Stimulated activated CD4-positive, alpha-beta T cell treated with anti-CD3 and anti-CD28 coated beads, Interleukin-15, amount 100 ng/mL, for 48 hours (primary cell): ENCODE data around the gene EEF1AKMT4.

Experiments
- DNase-seq, 2 donors: peaks; one replicate each; pipeline ENCODE4 v3.0.0-alpha.2; 2020; ENCODE audit warnings: low read depth in 2 of 2

Gene EEF1AKMT4

DNA sequence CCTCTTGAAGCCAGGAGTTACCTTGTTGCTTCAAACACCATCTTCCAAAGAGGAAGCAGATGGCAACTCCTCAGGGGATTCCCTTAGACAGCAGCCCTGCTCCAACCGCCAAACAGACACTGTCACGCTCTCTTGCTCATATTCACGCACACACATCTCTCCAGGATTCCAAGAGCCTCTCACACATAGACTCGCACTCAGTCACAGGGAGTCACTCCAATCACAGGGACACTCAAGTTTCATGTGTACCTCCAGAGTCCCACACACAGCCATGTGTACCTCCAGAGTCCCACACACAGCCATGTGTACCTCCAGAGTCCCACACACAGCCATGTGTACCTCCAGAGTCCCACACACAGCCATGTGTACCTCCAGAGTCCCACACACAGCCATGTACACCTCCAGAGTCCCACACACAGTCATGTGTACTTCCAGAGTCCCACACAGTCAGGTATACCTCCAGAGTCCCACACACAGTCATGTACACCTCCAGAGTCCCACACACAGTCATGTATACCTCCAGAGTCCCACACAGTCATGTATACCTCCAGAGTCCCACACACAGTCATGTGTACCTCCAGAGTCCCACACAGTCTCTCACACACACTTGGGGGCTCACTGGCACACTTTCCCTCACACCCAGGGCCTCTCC lies 14.0 kb upstream of the EEF1AKMT4 start:
- DNase-seq: no peak

DNA sequence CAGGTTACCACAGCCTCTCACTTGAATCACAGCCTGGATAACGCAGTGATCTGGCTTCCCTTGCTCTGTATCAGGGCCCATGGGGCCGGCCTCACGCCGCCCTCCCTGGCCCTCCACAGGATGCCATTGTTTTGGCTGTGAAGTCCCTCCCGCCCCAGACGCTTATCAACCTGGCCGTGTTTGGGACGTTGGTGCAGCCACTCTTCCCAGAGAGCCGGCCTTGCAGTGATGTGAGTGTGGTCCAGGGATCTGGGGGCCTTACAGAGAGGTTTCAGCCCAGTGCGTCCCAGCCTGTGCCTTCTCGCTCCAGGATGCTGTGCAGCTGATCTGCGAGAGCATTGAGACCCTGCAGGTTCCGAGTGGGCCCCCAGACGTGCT lies 13.4 kb upstream of the EEF1AKMT4 start:
- DNase-seq: no peak

DNA sequence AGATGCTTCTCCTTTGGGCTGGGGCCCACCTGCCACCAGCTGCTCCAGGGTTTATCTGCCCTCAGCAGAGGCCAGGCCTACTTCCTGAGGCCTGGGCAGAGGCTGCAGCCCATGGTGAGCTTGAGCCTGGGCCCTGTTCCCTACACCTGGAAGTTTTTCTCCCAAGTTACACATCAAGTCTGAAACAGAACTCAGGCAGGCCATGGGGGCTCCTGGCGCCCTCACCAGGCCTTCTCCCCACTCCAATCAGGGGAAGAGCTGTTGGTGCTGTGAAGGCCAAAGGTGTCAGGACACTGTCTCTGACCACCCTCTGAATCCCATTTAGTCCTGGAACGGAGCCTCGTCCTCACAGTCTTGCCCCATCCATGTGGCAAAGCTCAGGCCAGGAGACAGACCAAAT lies 12.8 kb upstream of the EEF1AKMT4 start:
- DNase-seq: no peak

DNA sequence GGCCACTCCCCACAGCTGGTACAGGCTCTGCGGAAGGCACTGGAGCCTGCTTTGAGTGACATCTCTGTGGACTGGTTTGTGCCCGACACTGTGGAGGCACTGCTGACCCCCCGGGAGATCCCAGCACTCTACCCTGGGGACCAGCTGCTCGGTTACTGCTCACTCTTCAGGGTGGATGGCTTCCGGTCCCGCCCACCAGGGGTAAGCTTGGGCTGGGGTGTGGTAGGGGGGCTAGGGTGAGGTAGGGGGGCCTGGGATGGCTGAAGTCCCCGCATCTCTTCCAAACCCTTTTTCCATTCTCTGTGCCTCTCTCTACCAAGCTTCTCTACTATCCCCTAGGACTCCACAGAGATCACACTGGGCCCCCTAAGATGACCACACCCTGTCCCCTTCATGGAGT lies 12.3 kb upstream of the EEF1AKMT4 start:
- no peak for DNase-seq

DNA sequence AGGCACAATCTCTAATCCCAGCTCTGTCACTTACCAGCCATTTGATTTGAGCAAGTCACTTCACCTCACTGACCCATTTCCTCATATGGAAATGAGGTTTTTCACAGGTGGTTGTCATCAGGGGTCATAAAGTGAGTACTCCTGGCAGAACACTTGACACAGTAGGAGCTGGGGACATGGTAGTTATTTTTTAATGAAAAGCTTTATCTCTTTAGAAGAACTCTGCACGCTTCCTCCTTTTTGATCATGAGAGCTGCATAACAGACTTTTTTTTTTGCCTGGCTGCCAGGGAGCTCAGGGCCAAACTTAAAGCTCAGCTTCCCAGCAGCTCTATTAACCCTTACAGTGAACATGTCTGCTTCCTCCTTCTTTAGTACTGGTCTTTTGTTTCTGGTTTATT lies 11.7 kb upstream of the EEF1AKMT4 start:
- DNase-seq: no peak

DNA sequence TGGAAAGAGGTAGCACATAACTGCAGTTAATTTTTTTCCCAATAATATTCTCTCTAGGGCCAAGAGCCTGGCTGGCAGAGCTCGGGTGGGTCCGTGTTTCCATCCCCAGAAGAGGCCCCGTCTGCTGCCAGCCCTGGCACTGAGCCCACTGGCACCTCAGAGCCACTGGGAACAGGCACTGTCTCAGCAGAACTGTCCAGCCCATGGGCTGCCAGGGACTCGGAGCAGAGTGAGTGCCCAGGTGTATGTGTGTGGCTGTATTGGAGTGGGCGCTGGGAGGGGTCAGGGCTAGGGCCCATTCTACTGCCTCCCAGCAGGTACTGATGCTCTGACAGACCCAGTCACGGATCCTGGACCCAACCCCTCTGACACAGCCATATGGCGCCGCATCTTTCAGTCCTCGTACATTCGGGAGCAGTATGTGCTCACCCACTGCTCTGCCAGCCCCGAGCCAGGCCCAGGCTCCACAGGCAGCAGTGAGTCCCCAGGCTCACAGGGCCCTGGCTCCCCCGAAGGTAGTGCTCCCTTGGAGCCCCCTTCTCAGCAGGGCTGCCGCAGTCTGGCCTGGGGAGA lies 11.1 kb upstream of the EEF1AKMT4 start:
- DNase-seq: no peak

DNA sequence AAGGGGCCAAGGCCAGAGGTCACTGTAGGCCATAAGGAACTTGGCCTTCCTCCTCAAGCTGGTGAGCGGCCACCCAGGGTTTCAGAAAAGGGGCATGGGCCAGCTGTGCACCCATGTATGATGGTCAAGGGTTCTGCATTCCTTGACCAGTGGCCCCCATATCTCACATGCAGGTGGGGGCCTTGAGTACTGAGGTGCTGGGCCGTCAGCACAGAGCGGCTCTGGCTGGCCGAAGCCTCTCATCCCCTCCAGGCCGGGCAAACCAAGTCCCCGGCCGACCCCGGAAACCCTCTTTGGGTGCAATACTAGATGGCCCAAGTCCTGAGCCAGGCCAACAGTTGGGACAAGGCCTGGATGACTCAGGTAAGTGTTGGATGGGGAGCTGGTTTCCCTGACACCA lies 10.3 kb upstream of the EEF1AKMT4 start:
- no peak for DNase-seq

DNA sequence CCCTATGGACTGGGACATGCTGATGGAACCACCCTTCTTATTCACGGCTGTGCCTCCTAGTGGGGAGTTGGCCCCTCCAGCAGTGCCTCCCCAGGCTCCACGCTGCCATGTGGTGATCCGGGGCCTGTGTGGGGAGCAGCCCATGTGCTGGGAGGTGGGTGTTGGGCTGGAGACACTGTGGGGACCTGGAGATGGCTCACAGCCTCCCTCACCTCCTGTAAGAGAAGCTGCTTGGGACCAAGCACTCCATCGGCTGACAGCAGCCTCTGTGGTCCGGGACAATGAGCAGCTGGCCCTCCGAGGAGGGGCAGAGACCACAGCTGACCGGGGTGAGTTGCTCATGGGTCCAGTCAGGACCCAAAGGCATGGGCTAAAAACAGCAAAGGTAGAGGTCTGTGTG lies 9.8 kb upstream of the EEF1AKMT4 start:
- DNase-seq: no peak

DNA sequence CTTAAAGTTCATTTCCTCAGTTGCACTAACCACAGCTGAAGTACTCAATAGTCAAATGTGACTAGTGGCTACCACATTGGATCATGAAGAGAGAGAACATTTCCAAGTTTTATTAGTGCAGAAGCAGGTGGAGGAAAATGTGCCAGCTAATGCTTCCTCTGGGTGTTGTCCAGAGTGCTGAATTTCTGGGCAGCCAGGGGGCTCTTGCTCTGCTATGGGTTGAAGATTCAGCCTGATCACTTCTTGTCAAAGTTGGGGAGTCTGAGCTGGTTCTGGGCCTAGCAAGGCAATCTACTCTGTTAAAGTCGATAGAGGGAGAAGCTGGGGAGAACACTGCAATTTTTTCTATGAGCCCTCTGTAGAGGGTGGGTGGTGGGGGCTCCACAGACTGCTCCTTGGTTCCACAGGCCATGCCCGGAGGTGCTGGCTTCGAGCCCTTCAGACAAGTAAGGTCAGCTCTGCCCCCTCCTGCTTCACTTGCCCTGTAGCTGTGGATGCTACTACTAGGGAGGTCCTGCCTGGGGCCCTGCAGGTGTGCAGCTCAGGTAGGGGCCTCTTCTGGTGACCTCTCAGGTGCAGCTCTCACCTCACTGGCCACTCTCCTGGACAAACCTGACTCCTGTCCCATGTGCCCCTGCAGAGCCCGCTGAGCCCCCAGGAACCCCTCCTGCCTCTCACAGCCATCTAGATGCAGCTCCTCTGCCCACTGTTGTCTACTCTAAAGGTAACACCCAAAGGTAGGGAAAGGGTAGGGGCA lies 8.9 kb upstream of the EEF1AKMT4 start:
- no peak for DNase-seq

DNA sequence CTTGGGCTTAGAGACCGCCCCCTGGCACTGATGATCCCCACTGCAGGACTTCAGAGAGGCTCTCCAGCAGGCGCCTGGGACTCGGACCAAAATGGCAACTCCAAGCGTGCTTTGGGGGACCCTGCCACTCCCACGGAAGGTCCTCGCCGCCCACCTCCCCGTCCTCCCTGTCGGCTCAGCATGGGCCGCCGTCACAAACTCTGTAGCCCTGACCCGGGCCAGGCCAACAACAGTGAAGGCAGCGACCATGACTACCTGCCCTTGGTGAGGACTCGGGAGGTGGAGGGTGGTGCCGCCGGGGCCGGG lies 8.4 kb upstream of the EEF1AKMT4 start:
- DNase-seq: no peak

DNA sequence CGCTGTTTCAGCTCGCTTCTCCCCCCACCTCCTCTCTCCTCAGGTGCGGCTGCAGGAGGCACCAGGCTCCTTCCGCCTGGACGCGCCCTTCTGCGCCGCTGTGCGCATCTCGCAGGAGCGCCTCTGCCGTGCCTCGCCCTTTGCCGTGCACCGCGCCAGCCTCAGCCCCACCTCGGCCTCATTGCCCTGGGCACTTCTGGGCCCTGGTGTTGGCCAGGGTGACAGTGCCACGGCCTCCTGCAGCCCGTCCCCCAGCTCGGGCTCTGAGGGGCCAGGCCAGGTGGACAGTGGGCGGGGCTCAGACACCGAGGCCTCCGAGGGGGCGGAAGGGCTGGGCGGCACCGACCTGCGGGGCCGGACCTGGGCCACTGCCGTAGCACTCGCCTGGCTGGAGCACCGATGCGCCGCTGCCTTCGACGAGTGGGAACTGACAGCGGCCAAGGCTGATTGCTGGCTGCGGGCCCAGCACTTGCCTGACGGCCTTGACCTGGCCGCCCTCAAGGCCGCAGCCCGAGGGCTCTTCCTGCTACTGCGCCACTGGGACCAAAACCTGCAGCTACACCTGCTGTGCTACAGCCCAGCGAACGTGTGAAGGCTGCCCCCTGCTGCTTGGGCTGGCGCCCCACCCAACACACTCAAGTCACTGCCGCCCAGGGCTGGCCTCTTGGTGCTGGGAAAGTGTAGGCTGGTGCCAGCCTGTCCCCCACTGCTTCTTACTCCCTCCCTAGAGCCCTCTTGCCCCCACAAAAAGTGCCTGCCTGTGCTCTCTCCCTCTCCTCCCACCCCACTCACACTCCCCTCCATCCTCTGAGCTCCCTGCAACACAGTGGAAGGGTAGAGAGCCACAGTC lies 7.8 kb upstream of the EEF1AKMT4 start:
- no peak for DNase-seq

DNA sequence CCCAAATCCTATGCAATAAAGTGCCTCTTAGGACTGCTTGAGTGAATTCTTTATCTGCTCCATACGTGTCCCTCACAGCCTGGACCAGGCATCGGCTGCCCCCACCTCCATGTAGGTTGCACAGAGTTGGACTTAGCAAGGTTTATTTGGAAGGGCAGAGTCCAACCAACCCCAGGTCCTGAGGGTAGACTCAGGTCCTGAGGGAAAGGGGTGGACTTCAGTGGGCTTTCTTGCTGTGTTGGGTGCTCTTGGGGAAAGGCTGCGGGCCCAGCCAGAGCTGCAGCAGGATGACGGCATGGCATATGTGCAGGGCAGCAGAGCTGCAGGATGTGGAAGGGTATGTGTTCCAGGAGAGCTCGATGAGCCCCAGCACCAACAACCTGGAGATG lies 7.2 kb upstream of the EEF1AKMT4 start:
- no peak for DNase-seq

DNA sequence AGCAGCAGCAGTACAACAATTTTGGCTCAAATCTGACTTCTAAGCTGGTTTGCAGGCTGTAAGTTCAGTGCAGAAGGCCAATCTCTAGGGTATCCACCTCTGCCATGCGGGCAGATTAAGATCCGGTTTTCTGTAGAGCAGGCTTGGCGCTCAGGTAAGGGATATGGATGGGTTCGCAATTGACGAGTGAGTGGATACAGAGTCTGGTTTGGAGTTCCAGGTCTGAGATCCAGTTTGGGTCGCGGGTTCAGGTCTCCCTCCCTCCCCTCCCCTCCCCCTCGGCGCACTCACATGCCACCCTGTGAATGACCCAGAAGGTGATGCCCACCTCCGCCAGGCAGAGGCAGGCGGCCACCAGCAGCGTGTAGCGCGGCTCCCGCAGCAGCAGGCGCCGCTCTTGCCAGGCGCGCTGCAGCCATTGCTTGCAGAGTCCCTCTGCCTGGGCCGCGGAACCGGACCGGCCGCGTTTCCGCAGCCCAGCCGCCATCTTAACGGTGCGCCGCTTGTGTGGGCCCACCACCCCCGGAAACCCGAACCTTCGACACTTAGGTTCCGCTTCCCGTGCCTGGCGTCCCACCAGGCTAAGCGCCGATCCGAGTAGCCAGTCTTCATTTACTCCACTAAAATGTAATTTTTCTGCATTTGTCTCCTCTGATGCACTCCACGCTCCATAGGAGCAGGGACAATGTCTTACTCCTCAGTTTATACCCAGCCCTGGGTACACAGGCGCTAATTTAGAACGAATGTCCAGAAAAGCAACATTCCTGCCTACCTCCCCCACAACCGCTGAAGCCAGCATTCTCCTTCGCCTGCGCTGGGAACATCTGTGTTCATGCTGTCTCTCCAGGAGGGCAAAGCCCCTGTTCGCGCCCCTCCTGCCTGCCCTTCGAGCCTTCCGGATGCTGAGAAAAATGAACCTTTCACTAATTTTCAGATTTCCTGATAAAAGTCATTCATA lies 739 bp upstream of the EEF1AKMT4 start, which contains the start of gene ALG3:
Gene ALG3 (minus strand): TSS at position 509 of the 958 bp plus-strand sequence. CDS start 22 bp downstream, at position 487.
- DNase-seq: peak; percentile 76 to 83

DNA sequence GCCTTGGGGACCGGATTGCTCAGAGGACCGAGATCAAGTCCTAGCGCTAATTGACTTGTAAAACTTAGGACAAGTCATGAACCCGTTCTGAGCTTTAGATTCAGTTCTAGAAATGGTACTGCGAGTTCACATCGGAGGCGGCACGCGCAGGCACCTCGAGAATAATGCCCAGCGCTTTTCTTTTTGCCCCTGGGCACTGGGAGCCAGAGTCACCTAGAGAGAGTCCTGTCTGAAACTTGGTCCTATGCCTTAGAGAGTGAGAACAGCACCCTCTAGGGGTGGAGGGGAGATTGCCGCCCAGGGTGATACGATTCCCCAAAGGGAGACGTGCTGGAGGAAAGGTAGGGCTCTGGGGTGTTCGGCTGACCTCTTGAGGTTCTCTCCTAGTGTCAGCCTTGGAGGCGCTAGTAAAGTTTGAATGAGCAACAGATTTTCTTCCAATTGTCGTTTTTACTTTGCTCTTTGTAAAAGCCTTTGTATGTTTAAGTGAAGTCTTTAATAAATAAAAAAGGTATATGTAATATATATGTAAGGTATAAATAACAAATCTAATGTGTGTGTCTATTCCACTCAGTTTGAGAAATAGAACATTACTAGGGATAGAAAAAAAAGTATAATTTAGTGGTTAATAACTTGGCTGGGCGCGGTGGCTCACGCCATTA lies 826 bp downstream of the EEF1AKMT4 start:
- peak; percentile 83 to 90 for DNase-seq

DNA sequence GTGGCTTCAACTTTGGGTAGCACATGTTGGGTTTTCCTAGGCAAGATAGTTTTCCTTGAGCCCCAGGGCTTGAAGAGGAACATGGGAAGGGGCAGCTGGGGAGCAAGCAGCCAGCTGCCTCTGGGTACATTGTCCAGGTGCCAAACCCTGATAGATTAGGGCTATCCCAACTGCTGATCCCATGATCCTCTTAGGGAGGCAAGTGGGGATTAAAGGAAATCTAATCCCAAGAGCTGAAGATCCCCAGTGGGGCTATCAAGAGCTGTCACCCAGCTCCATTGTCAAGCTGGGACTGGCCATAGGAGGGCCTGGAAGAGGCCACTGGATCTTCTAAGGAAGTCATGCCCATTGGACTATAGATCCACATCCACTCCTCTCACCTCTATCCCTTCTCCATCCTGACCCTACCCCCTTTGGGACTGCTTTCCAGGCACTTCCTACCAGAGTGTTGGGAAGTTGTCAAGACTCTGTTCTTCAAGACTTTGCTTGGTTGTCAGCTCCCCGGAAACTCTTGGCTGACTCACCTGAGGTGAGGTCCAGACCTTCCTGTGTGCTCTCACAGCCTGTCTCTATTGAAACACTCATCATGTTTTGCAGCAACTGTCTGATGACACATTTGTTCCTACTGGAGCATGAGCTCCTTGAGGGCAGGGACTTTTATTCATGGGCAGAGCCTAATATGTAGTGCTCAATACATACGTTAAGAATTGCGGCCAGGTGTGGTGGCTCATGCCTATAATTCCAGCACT lies 6.0 kb downstream of the EEF1AKMT4 start:
- peak in 1 of 2 donors; percentile 18 for DNase-seq

DNA sequence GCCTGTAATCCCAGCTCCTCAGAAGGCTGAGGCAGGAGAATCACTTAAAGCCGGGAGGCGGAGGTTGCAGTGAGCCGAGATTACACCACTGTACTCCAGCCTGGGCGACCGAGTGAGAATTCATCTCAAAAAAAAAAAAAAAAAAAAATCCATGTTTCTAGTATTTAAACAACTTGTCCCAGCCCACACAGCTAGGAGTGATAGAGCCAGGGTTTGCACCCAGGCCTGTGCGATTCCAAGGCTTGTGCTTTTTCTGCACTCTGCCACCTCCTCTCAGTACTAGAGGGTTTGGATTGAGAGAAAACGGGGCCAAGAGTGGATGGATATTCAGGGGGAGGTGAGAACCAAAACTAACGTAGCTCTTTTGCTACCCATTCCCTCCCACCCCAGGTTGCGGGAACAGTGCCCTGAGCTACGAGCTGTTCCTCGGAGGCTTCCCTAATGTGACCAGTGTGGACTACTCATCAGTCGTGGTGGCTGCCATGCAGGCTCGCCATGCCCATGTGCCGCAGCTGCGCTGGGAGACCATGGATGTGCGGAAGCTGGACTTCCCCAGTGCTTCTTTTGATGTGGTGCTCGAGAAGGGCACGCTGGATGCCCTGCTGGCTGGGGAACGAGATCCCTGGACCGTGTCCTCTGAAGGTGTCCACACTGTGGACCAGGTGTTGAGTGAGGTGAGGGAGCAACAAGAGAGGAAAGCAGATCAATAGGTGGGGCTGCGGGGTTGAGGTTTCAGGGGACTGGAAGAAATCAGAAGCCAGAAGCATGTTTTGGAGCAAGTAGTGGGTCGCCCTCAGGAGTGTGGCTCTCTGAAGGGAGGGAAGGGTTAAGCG lies 7.8 kb downstream of the EEF1AKMT4 start:
- no peak for DNase-seq

DNA sequence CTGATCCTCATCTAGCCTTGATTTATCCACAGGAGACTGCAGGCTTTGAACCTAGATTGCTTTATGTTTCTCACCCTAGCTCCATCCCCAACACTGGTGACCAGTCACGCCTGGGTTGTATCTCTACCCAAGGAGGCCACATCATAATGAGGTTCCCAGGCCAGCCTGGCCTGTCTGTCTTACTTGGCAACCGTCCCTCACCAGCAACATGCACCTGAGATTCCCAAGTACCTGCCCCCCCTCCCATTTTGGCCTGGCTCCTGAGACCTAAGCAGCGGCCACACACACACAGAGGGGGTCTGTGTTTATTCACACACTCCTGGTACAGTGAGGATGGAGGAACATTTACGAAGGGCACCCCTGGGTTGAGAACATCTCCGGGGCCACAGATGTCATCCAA lies 9.5 kb downstream of the EEF1AKMT4 start:
- no peak for DNase-seq

DNA sequence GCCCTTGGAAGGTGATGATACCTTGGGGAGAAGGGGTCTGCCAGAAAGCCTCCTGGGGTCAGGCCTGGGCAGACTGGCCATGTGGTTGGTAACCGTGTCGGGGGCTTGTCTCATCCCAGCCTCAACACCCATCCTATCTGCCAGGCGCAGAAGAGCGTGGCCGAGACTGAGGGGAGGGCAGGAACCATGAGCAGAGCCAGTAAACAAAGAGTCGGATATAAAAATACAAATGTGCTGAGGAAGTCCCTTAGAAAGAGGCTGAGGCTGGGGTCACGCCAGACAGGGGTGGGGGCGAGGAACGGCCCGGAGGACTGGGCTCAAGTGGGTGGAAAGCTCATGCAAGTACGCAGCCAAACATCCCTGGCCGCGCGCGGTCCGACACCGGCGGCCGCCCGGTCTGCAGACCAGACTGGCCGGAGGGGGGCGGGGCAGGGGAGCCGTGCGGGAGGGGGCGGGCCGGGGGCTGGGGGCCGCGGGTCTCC lies 10.0 kb downstream of the EEF1AKMT4 start:
- no peak for DNase-seq
